DND-41 (cell line): ENCODE results near the gene FDCSP.
"Not testable (repeated sequence)": the region's sequence is repeated elsewhere in the genome, so short reads cannot be mapped to it uniquely, and the experiment has no call there.

Experiments
- ATAC-seq: fragments of 200-7000 bp; cut with Tn5 transposase; 3 replicates; pipeline ENCODE4 v1.9.1; 2021; ENCODE audit warnings: low read depth; ENCODE audit not compliant: insufficient read depth
- DNase-seq: peaks from one replicate; pipeline ENCODE4 v3.0.0-alpha.2; 2020
- H2AFZ ChIP-seq: 2 replicates; pipeline ENCODE4 v1.6.0; 2012; ENCODE audit warnings: low read depth, low read length
- H3K27ac ChIP-seq: 2 replicates; pipeline ENCODE4 v1.5.1; 2012; ENCODE audit warnings: low read length, inconsistent platforms
- H3K27me3 ChIP-seq: fragments of 200-600 bp; sonication (generic); 2 replicates; pipeline ENCODE4 v1.6.0; 2012; ENCODE audit warnings: low read length, mild to moderate bottlenecking, inconsistent platforms; ENCODE audit not compliant: insufficient read depth, poor library complexity
- H3K36me3 ChIP-seq: 2 replicates; pipeline ENCODE4 v1.5.1; 2012; ENCODE audit warnings: low read length, inconsistent platforms; ENCODE audit not compliant: insufficient read depth
- H3K4me1 ChIP-seq: 2 replicates; pipeline ENCODE4 v1.5.1; 2012; ENCODE audit warnings: mild to moderate bottlenecking, low read length; ENCODE audit not compliant: insufficient read depth
- H3K4me2 ChIP-seq: 2 replicates; pipeline ENCODE4 v1.6.0; 2012; ENCODE audit warnings: mild to moderate bottlenecking, moderate library complexity, low read length, inconsistent platforms; ENCODE audit not compliant: insufficient read depth
- H3K4me3 ChIP-seq, 2 experiments: fragments of 200-600 bp in 1 of 2; shearing (Covaris generic) in 1 of 2; 2 replicates each; pipeline ENCODE4 v1.5.1; 2012 to 2016; ENCODE audit warnings: inconsistent platforms in 2 of 2, low read length in 2 of 2, mild to moderate bottlenecking in 2 of 2, low read depth in 1 of 2, moderate library complexity in 1 of 2
- H3K79me2 ChIP-seq: 2 replicates; pipeline ENCODE4 v1.6.0; 2012; ENCODE audit warnings: low read length, inconsistent platforms; ENCODE audit not compliant: insufficient read depth
- H3K9ac ChIP-seq: 2 replicates; pipeline ENCODE4 v1.6.0; 2012; ENCODE audit warnings: low read depth, mild to moderate bottlenecking, inconsistent platforms, low read length, moderate library complexity
- H3K9me3 ChIP-seq: 2 replicates; pipeline ENCODE4 v1.5.1; 2012; ENCODE audit warnings: low read length, moderate library complexity, mild to moderate bottlenecking, inconsistent platforms; ENCODE audit not compliant: insufficient read depth, severe bottlenecking
- H4K20me1 ChIP-seq: 2 replicates; pipeline ENCODE4 v1.6.0; 2012; ENCODE audit warnings: low read length; ENCODE audit not compliant: insufficient read depth
- CTCF ChIP-seq: IDR thresholded peaks from 2 replicates; pipeline ENCODE4 v1.5.1; 2012; ENCODE audit warnings: borderline replicate concordance, low read length, moderate library complexity, mild to moderate bottlenecking; ENCODE audit not compliant: poor library complexity, severe bottlenecking; ENCODE audit errors: extremely low read depth
- EZH2 ChIP-seq: IDR thresholded peaks from 3 replicates; pipeline ENCODE4 v1.6.1; 2012; ENCODE audit warnings: borderline replicate concordance, low read depth, mild to moderate bottlenecking, moderate library complexity, low read length, inconsistent platforms; ENCODE audit not compliant: severe bottlenecking

Gene FDCSP

GRCh38 chr4:70221389-70221788, 4.5 kb upstream of the FDCSP start:
- not testable (repeated sequence) for H3K4me1 ChIP-seq, H3K9ac ChIP-seq, DNase-seq, H3K9me3 ChIP-seq, H3K79me2 ChIP-seq, H3K36me3 ChIP-seq, H3K4me2 ChIP-seq, H4K20me1 ChIP-seq, ATAC-seq, H3K27ac ChIP-seq, H3K4me3 ChIP-seq, H2AFZ ChIP-seq, H3K27me3 ChIP-seq

- not testable (repeated sequence) for H2AFZ ChIP-seq, ATAC-seq
Measured at GRCh38 chr4:70221818-70222217, 4.1 kb upstream of the FDCSP start.

GRCh38 chr4:70236125-70236524, 10.2 kb downstream of the FDCSP start:
- Histone ChIP-seq H3K79me2 (no peaks in the 10 kb centered on the region), H3K27ac (no peak overlapping the region), H3K4me3 (no peak overlapping the region), H3K27me3 (no peaks in the 10 kb centered on the region), H3K36me3 (no peaks in the 10 kb centered on the region), H3K9ac (no peak overlapping the region), H4K20me1 (no peaks in the 10 kb centered on the region), H3K9me3 (no peaks in the 10 kb centered on the region), H2AFZ (no peak overlapping the region), H3K4me2 (no peak overlapping the region), H3K4me1 (no peaks in the 10 kb centered on the region)
- DNase-seq (no peak), ATAC-seq (no peak)
- TF ChIP-seq EZH2 (no peak), CTCF (no peak)

More at GRCh38 chr4:70221818-70222217, 4.1 kb upstream of the FDCSP start:
- DNase-seq, H3K27ac ChIP-seq, H3K9me3 ChIP-seq, H3K4me2 ChIP-seq, H3K9ac ChIP-seq, H3K79me2 ChIP-seq, H3K36me3 ChIP-seq, H3K4me3 ChIP-seq, H3K27me3 ChIP-seq, H4K20me1 ChIP-seq, H3K4me1 ChIP-seq: not testable (repeated sequence)

- Histone ChIP-seq H3K79me2 (no peaks in the 10 kb centered on the region), H3K9ac (no peak overlapping the region), H3K36me3 (no peaks in the 10 kb centered on the region), H3K27me3 (peaks cover 3% of the 10 kb centered on the region), H2AFZ (no peak overlapping the region), H3K4me1 (no peaks in the 10 kb centered on the region), H3K4me2 (no peak overlapping the region), H3K9me3 (no peaks in the 10 kb centered on the region), H3K27ac (no peak overlapping the region), H4K20me1 (no peaks in the 10 kb centered on the region), H3K4me3 (no peak overlapping the region)
- TF ChIP-seq CTCF, result no peak
- TF ChIP-seq EZH2, result no peak
- no peak for ATAC-seq
- DNase-seq, result no peak
Measured at GRCh38 chr4:70239131-70239883, 13.4 kb downstream of the FDCSP start.
